GM21526 (cell line): Measurements from ENCODE around the gene EXOC2.
"Not testable (repeated sequence)": the region's sequence is repeated elsewhere in the genome, so short reads cannot be mapped to it uniquely, and the experiment has no call there.

Source experiments
- ATAC-seq: cut with Tn5 transposase; IDR thresholded peaks from one replicate; pipeline ENCODE4 v1.9.1; 2021; ENCODE audit warnings: moderate library complexity; ENCODE audit not compliant: unreplicated experiment, low FRiP score

Gene EXOC2

DNA sequence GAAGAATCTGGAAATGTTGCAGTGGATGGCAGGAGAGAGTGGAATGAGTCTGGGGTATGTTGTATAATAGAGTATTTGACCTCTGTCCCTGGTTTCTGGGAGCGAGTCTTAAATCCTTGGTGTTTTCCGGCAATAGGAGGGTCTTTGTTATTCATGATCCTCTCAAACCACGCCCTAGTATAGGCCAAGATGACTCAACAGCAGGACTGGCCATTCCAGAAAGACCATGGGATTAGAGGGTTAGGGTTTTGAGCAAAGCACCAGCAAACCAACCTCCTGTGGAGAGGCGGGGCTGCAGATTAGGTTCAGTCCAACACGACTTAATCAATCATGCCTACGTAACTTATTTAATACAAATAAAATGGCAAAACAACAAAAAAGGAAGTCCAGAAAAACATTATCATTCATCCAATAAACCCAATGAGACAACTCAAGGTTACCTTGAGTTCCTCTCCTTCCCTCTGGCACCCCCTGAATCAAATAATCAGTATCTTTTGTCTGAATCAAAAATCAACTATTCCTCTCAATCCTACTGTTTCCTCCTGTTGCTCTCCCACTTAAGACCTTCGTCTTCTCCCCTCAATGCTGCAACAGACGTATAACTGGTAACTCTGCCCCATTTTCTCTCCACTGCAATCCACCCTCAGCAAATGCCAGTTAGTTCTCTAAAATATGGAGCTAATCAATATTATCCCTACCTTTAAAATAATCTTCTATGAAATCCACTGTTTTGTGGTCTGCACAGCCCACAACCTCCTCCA is 51.5 kb downstream of the EXOC2 start:
- ATAC-seq: no peak

DNA sequence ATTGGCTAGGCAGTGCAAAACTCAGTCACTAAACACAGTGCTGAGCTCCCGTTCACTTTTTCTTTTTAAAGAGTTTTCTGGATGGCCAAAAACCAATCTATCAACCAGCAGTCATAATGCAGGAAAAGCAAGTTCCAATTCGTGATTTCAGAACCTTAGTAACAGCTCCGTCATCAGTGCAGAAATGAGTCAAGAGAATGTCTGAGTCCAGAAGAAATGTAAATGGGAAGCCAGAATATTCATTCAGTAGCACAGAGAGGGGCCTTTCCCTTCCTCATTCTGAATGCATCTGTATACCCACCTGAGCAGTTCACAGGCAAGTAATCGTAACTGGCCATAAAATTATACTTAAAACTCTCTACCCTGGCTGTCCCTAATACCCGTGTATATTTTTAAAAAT is 56.5 kb downstream of the EXOC2 start:
- ATAC-seq: peak; percentile 74

DNA sequence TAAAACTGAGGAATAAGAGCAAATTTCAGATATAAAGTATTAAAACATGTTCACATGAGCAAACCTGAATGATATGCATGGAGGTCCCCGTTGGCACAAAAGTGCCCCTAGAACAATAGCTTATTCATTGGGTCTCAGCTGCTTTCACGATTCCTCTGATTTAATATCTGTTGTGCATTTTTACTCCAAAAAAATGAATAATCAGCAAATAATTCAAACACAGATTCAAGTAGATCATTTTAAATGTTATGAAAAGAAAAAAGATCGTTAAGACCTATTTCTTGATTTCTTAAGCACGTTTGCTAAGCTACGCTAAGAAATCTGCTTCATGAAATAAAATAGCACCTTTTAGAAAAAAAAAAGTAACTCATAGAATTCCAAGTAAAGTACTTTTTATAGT is 57.7 kb downstream of the EXOC2 start:
- ATAC-seq: no peak

DNA sequence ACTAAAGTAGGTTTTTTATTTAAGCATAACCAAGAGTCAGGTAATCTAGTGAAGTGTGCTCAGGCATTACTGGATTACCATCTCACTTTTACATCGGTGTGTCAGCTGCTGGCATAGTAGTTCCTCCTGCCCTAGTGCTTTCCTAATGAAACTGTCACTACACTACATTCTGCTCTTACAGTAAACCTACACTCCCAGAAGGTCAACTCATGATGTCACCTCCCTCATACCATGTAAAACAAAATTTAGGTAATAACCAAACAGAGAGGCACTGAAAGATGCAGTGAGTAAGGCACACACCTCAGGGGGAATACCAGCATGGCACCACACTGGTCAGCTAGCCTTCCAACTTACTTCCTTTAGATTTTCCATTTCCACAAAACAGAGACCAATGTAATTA is 59.3 kb downstream of the EXOC2 start:
- ATAC-seq: no peak

DNA sequence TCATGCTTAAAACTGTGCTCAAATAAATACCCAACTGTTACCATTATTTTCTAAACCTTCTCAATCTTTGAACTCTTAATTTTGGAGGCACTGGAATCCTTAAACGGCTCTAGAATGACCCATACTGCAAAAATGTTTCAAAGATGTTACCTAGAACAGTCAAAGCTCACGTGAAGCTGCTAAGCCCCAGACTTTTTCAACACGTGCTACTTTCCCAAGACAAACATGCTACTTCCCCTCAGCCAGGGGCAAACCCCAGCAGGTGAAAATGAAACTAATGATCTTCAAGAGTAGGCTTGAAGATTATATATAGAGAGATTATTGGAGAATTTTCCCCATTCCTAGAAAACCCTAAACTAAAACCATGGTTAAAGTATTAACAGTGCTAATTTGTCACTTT is 64.2 kb downstream of the EXOC2 start:
- ATAC-seq: no peak

DNA sequence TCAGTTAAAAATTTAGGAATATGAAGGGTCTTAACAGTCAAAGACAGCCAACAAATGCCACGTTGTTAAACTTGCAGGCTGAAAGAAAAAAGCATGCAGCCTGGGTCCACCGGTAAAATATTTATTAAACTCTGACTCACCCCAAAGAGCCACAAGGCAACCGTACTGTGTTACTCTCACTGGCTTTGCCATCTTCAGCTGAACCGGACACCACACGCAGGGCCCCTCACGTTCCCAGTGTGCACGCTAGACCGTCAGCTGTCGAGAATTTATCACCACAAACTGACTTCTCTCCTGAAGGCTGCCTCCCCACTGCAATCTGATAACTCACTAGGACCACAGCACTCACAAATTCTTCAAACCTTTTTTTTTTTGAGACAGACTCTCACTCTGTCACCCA is 66.7 kb downstream of the EXOC2 start:
- ATAC-seq: no peak

DNA sequence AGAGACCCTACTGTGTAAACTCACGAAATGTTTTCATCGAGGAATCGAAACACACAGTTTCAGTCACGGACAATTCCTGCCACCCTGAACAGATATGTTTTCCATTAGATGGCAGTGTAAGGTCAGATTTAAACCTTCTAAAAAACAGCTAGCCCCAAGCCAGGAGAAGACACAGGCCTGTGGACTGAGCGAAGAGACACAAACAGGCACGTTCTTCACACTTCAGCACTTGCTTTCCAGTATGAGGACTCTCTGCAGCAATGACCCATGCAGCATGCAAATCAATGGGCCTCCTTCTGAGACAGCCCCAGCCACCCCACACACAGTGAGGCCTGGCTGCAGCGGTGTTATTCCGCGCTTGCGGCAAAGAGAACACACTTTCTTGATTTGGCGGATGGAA is 68.0 kb downstream of the EXOC2 start:
- ATAC-seq: no peak

DNA sequence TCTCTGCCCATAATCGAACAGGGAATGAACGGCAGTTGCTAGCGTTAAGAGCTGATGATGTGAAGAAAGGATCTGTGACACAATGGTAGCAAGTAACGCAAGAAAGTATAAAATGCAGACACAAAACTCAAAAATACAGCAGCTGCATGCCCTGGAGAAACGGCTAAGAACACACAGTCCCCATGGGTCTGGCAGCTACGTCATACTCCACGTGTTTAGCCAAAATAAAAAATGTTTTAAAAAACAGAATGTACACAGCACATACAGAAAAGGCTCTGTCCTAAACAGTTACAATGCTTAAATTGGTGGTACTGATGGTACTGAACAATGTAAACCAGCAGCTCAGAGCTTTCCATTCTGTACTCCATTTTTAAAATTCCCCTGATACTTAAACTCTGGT is 70.5 kb downstream of the EXOC2 start:
- ATAC-seq: no peak

DNA sequence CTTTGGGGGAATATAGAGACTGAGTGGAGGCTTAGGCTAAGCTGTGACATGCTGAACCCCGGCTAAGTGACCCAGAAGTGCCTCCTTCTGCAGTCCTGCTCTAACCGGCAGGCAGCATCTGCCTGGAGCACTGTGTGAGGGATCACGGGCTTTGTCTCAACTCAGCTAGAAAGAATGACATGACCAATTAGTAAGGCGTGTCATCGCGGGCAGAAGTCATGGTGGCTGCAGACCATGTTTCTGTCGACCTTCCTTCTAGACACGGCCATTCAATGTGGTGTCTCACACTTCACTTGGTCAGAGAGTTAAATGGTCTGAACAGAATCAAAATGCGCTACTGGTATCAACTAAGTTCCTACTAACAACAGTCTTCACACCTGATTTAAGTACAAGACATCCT is 71.0 kb downstream of the EXOC2 start:
- no peak for ATAC-seq

DNA sequence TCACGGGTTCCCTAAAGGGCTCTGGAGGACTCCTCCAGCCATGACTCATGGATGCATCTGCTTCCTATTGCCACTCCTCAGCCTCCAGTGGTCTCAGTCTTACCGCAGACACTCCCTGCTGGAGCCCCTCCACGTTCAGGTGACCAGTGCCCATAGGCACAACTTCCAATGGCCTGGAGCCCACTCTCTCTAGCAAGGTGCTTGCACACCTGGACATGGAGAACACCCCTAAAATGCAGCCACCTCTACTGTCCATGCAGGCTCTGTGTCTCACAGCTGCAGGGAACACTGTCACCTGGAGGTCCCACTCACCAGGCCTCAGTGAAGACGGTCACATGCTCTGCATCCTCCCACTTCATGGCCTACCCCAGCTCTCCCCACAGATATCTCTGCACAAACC is 72.0 kb downstream of the EXOC2 start:
- ATAC-seq: no peak

DNA sequence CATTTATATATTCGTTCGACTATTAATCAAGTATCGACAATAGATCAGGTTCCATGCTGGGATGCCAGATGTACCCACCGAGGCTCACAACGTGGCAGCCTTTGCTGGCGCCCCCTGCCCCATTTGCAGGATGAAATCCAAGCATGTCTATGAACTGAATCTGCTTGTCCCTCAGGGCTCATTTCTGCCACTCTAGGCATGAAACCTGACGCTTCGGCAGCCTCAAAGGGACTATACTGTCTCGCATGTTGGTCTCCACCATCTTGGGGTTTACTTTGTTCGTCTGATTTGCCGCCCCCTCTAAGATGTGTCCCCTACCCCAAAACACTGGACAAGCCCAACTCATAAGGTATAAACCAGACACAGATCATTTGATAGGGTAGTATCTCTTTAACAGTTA is 72.8 kb downstream of the EXOC2 start:
- ATAC-seq: no peak

DNA sequence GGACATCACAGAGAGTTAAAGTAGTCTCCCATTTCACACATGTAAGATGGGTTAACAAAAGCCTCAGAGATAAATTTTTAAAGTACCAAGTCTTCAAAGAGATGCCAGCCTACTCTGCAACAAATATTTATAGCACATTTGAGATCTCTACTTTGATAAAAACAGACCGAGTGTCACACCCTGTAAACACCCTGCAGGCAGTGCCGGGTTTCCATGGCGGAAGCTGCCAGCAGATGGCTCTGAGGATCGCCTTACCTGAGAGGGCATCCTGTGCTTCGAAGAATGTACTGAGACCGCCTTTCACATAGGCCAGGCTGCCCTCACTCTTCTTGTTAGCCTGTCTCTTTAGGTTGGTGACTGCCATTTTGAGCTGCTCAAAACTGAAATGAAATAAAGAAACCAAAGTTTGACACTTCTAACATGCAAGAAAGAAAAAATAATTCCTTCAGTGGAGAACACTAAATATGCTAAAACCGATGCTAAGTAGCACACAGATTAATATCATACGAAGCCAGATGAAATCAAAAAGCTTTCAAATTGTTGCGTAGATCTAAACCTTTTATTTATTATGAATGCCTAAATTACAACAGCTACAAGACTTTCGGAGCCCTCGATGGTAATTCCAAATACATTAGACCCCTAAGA is 75.4 kb downstream of the EXOC2 start:
- no peak for ATAC-seq

DNA sequence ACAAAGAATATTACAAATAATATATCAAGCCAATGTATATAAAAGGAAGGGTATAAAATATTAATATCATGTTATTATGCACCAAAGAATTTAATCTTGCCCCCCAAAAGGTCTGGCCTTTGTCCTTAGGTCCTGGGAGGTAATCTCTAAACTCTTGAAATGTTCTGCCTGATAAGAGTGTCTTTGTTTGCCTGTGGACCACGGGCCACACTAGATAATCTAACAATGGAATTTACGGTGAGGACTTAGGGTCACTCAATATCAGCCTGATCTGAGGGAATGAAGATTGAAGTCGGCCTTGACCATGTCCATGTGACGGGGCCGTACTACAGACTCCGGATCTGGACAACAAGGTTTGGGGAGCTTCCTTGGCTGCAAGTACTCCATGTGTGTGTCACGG is 79.0 kb downstream of the EXOC2 start:
- ATAC-seq: no peak

DNA sequence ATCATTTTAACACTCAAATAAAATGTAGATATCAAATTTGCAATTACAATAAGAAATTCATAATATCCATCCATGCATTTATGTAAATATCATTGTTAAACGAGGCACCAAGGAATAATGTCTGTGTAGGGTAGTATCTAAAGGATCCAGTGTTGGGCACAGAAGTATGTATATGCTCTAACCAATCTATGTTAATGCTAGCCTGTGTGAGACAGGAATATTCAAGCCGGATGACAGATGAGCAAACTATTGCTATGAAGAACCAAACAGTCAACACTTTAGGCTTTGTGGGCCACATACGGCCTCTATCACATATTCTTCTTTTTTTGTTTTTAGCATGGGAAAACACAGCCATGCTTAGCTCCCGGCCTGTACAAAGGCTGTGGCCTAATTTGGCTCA is 81.0 kb downstream of the EXOC2 start:
- ATAC-seq: no peak

DNA sequence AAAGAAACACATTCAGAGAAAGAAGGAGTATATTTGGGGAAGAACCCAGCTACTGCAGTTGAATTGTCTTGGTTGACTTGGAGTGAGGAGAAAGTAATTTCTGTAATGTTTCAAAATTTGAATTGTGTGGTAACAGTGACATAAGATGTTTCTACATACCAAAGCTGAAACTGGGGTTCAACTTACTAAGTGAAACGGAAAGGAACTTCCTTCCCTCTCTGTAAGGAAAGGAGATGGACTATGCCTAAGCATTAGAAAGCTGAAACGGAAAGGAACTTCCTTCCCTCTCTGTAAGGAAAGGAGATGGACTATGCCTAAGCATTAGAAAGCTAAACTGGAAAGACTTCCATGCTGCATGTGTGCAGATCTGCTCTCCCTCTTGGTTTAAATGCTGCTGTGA is 82.1 kb downstream of the EXOC2 start:
- no peak for ATAC-seq

DNA sequence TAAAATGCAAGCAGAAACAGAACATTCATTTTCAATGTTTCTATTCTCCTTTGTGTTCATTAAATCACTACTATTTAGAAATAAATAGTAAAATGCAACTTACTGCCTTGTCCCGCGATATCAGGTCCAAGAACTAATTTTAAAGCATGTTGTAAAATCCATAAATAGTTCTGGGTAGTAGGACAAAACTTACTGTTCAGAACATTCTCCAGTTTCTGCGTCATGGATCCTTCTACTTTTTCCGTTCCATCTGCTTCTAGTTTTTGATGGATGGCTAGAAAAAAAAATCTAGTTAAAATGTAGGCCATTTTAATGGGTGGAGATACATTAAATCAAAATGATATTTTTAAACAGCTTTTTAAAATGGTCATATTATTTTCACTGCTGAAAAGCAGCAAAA is 83.0 kb downstream of the EXOC2 start:
- ATAC-seq: no peak

DNA sequence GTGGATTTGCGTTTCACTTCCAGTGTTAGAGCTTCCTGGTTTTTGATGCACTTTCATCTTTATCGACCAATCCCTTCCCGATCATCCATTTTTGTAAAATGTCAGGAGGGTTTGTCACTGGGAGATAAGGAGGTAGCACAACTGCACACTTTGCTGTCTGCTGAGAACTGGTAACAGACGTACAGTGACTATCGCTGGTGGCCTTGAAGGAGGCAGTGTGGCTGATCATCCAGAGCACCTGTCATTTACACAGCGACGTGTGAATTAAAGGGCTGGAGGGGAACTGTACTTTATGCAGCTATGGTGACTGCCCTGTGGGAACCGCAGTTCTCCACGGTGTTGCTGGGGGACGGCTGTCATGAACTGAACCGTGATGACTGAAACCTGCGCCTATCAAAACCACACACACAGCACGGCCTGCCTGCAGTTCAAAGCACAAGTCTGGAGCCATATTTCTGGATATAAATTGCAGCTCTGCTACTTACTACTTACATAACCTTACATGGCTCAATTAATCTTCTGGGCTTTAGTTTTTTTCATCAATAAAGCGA is 86.0 kb downstream of the EXOC2 start:
- ATAC-seq: no peak

DNA sequence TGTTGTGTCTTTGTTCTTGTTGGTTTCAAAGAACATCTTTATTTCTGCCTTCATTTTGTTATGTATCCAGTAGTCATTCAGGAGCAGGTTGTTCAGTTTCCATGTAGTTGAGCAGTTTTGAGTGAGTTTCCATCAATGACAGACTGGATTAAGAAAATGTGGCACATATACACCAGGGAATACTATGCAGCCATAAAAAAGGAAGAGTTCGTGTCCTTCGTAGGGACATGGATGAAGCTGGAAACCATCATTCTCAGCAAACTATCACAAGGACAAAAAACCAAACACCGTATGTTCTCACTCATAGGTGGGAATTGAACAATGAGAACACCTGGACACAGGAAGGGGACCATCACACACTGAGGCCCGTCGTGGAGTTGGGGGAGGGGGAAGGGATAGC is 87.0 kb downstream of the EXOC2 start:
- not testable (repeated sequence) for ATAC-seq

DNA sequence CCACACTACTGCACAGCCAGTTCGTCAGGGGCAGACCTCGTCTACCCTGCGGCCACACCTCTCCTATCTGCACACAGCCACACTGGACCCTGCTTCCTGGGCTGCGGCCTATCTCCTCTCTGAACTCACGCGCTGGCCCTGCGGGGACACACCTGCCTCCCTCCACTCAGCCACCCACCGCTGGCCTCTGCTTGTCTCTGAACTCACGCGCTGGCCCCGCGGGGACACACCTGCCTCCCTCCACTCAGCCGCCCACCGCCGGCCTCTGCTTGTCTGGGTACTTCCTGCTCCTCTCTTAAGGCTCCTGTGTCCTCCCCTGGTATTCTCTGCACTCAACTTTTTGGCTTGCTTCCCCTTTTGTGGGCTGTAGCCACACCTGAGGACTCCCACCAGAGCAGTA is 88.4 kb downstream of the EXOC2 start:
- ATAC-seq: no peak

DNA sequence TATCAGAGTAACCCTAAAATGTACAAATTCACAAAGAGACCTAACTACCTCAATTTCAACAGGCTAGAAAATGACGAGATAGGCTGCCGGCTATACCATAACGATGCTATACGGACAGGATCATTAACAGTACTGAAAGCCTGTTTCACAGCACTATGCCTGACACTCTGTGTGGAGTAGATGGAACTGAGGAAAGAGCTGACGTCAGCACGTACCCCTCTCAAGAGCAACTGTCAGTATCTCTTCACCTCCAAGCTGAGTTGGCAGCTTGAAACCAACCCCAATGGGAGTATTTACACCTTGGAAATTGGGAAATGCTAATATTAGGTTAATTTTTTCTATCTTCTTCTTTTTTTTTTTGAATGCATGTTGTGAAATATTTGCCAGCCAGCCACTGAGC is 89.7 kb downstream of the EXOC2 start:
- ATAC-seq: no peak

DNA sequence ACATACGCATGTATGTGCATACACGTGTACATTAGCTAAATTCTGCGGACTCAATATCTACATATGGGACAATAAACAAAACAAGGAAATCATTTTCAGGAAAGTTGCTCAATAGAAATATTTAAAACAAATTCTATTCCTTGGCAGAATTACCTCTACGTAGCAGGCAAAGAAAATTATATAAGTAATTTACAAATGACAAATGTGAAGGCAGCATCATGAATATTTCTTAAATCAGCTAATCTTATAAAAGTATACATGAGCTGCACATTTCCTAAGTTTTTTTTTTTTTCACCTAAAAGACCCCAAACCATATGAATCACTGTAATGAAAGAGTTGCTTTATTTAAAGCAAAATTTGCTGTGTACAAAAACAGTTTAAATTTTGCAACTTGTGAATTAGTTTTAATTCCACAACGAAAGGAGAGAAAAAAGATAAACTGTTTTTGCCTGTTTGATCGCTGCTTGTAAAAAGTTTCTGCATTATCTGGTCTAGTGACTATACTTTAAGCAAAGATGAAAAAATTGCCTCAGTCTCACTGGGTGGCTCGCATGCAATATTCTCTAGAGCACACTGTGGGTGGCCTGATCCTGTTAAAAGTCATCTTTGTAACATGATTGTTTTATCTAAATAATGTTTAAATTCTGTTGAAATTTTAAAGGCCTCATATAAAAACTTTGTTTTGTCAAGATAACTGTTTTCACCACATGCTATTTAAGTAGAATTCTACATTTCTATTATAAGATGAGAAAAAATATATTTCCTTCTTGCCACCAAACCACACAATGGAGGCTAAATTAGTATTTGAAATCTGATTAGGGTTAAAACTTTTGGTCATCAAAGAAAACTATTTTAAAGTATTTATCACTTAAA is 93.1 kb downstream of the EXOC2 start:
- no peak for ATAC-seq
